ENCODE measurements around the gene DGKH.

- TF ChIP-seq CTCF (conservative IDR thresholded peaks at IDR 0.05) (no peak), EZH2 (IDR thresholded peaks at IDR 0.05; ENCODE audit: low read depth) (no peak)
Measured at GRCh38 chr13:42102961-42103865, 54.8 kb downstream of the DGKH start.

Data from PC-9 (cell line).